SK-N-SH treated with all-trans-retinoic acid at 6 μM for 48 hours (cell line): ENCODE data around the gene LENG9.

Experiments used
- ATAC-seq: fragments of 200-7000 bp; cut with Tn5 transposase; 3 replicates; pipeline ENCODE4 v1.9.1; 2020; ENCODE audit warnings: mild to moderate bottlenecking, moderate library complexity
- ARNTL ChIP-seq: fragments of 450-650 bp; formaldehyde crosslinking; IDR thresholded peaks from 2 replicates; pipeline ENCODE4 v1.5.0; 2020; ENCODE audit warnings: low read depth, mild to moderate bottlenecking, moderate library complexity, borderline replicate concordance
- BACH2 ChIP-seq: fragments of 250-450 bp; sonication (Bioruptor Pico); IDR thresholded peaks from 2 replicates; pipeline ENCODE4 v1.9.0; 2021; ENCODE audit warnings: mild to moderate bottlenecking, borderline replicate concordance
- CSDC2 ChIP-seq: fragments of 250-450 bp; sonication (Bioruptor Pico); IDR thresholded peaks from 2 replicates; pipeline ENCODE4 v1.5.0; 2020; ENCODE audit warnings: mild to moderate bottlenecking, moderate library complexity
- ISL1 ChIP-seq: fragments of 250-450 bp; sonication (Bioruptor Pico); IDR thresholded peaks from 2 replicates; pipeline ENCODE4 v2.1.2; 2022; ENCODE audit warnings: mild to moderate bottlenecking, moderate library complexity
- OSR1 ChIP-seq: fragments of 250-450 bp; sonication (Bioruptor Pico); IDR thresholded peaks from 2 replicates; pipeline ENCODE4 v1.8.0; 2022; ENCODE audit warnings: moderate library complexity, mild to moderate bottlenecking, inconsistent platforms
- PPARA ChIP-seq: fragments of 250-450 bp; sonication (Bioruptor Pico); IDR thresholded peaks from 2 replicates; pipeline ENCODE4 v1.5.0; 2020; ENCODE audit warnings: mild to moderate bottlenecking, borderline replicate concordance
- RARB ChIP-seq: fragments of 250-450 bp; sonication (Bioruptor Pico); IDR thresholded peaks from 2 replicates; pipeline ENCODE4 v1.8.0; 2021; ENCODE audit warnings: mild to moderate bottlenecking, moderate library complexity
- SNAI2 ChIP-seq: fragments of 250-450 bp; sonication (Bioruptor Pico); IDR thresholded peaks from 2 replicates; pipeline ENCODE4 v1.5.0; 2020; ENCODE audit warnings: mild to moderate bottlenecking, moderate library complexity
- TCF4 ChIP-seq: fragments of 250-450 bp; sonication (Bioruptor Pico); IDR thresholded peaks from 2 replicates; pipeline ENCODE4 v1.8.0; 2021; ENCODE audit warnings: mild to moderate bottlenecking, moderate library complexity, borderline replicate concordance
- TOX ChIP-seq: fragments of 250-450 bp; sonication (Bioruptor Pico); IDR thresholded peaks from 2 replicates; pipeline ENCODE4 v1.8.0; 2021; ENCODE audit warnings: mild to moderate bottlenecking, moderate library complexity, borderline replicate concordance
- ZC3H10 ChIP-seq: fragments of 250-450 bp; sonication (Bioruptor Pico); IDR thresholded peaks from 2 replicates; pipeline ENCODE4 v1.5.1; 2021; ENCODE audit warnings: mild to moderate bottlenecking, moderate library complexity
- ZFP3 ChIP-seq: fragments of 250-450 bp; sonication (Bioruptor Pico); IDR thresholded peaks from 2 replicates; pipeline ENCODE4 v1.5.0; 2020; ENCODE audit warnings: mild to moderate bottlenecking, moderate library complexity
- ZNF565 ChIP-seq: fragments of 450-650 bp; formaldehyde crosslinking; conservative IDR thresholded peaks from 2 replicates; pipeline ENCODE4 v1.5.0; 2020; ENCODE audit warnings: low read depth, mild to moderate bottlenecking, moderate library complexity
- ZNF70 ChIP-seq: fragments of 450-650 bp; formaldehyde crosslinking; IDR thresholded peaks from 2 replicates; pipeline ENCODE4 v1.5.0; 2020; ENCODE audit warnings: mild to moderate bottlenecking, moderate library complexity
- ZNF8 ChIP-seq: fragments of 450-650 bp; formaldehyde crosslinking; IDR thresholded peaks from 2 replicates; pipeline ENCODE4 v1.5.0; 2020; ENCODE audit warnings: mild to moderate bottlenecking, moderate library complexity
- TF ChIP-seq, protein P1 (sequence below): fragments of 250-450 bp; sonication (Bioruptor Pico); IDR thresholded peaks from 2 replicates; pipeline ENCODE4 v1.5.0; 2020; ENCODE audit warnings: mild to moderate bottlenecking, moderate library complexity
- TF ChIP-seq, protein P2 (sequence below): fragments of 250-450 bp; sonication (Bioruptor Pico); IDR thresholded peaks from 2 replicates; pipeline ENCODE4 v1.8.0; 2021; ENCODE audit warnings: low read depth, mild to moderate bottlenecking, moderate library complexity, borderline replicate concordance
- TF ChIP-seq, protein P3 (sequence below): fragments of 250-450 bp; sonication (Bioruptor Pico); IDR thresholded peaks from 2 replicates; pipeline ENCODE4 v1.5.1; 2020; ENCODE audit warnings: low read depth, mild to moderate bottlenecking, moderate library complexity
- TF ChIP-seq, protein P4 (sequence below): fragments of 250-450 bp; sonication (Bioruptor Pico); IDR thresholded peaks from 2 replicates; pipeline ENCODE4 v1.5.1; 2021; ENCODE audit warnings: mild to moderate bottlenecking, moderate library complexity
- TF ChIP-seq, protein P5 (sequence below): fragments of 250-450 bp; sonication (Bioruptor Pico); IDR thresholded peaks from 2 replicates; pipeline ENCODE4 v1.8.0; 2020; ENCODE audit warnings: mild to moderate bottlenecking, moderate library complexity, borderline replicate concordance

LENG9 gene

DNA sequence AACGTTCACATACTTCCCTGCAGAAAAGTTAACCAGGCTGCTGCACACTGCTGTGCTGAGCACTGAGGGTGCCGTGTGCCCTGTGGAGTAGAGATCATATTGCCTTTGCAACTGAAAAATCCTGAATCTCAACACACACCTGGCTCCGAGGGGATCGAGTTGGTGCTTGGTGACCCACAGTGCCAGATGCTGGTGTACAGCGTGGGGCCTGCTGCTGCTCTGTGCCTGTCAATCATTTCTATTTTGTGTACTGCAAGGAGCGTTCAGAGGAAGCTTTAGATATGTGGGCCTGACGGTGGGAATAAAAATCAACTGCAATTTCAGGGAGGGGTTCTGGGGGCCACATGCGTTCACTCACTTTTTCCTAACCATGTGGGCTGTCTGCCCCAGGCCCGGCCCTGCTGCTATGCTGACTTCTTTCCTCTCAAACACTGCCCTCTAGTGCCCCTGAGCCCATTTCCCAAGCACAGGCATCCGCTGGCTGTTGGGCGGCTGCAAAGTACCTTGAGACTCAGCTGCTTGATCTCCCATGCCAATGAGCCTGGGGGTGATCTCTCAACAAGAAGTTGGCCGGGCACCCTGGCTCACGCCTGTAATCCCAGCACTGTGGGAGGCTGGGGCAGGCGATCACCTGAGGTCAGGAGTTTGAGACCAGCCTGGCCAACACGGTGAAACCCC lies 24.3 kb downstream of the LENG9 start:
- peak; percentile 88 for ATAC-seq
- TF ChIP-seq SNAI2 (CRISPR knock-in tag) (no peak), ZC3H10 (no peak), ZFP3 (CRISPR knock-in tag) (no peak), OSR1 (no peak), ISL1 (no peak), TOX (no peak), ZNF8 (no peak), BACH2 (CRISPR knock-in tag) (no peak)
- TF ChIP-seq, protein P1, sequence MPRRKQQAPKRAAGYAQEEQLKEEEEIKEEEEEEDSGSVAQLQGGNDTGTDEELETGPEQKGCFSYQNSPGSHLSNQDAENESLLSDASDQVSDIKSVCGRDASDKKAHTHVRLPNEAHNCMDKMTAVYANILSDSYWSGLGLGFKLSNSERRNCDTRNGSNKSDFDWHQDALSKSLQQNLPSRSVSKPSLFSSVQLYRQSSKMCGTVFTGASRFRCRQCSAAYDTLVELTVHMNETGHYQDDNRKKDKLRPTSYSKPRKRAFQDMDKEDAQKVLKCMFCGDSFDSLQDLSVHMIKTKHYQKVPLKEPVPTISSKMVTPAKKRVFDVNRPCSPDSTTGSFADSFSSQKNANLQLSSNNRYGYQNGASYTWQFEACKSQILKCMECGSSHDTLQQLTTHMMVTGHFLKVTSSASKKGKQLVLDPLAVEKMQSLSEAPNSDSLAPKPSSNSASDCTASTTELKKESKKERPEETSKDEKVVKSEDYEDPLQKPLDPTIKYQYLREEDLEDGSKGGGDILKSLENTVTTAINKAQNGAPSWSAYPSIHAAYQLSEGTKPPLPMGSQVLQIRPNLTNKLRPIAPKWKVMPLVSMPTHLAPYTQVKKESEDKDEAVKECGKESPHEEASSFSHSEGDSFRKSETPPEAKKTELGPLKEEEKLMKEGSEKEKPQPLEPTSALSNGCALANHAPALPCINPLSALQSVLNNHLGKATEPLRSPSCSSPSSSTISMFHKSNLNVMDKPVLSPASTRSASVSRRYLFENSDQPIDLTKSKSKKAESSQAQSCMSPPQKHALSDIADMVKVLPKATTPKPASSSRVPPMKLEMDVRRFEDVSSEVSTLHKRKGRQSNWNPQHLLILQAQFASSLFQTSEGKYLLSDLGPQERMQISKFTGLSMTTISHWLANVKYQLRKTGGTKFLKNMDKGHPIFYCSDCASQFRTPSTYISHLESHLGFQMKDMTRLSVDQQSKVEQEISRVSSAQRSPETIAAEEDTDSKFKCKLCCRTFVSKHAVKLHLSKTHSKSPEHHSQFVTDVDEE (CRISPR knock-in tag) = no peak

DNA sequence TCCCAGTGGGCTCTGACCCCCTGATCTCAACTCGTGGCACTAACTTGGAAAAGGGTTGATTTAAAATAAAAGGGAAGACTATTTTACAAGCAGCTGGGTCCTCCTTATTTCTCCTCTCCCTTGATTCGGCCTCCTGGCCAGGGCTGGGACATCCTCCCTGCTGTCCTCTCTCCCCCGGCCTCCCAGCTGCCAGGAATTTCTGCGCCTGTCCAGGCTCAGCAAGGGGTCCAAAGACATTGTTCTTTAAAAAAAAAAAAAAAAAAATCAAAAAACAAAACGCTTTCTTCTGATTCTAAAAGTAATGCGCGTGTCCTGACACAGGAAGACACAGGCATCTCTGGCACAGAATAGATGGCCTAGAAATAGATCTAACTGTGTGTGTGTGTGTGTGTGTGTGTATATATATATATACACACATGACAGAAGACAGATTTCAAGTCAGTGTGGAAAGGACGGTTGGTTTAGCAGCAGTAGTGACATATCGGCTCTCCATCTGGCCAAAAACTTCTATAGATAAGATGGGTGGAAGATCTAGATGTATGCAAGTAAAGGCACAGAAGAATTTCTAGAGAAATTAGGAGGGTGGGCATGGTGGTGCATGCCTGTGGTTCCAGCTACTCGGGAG lies 26.8 kb downstream of the LENG9 start:
- TF ChIP-seq, protein P2, sequence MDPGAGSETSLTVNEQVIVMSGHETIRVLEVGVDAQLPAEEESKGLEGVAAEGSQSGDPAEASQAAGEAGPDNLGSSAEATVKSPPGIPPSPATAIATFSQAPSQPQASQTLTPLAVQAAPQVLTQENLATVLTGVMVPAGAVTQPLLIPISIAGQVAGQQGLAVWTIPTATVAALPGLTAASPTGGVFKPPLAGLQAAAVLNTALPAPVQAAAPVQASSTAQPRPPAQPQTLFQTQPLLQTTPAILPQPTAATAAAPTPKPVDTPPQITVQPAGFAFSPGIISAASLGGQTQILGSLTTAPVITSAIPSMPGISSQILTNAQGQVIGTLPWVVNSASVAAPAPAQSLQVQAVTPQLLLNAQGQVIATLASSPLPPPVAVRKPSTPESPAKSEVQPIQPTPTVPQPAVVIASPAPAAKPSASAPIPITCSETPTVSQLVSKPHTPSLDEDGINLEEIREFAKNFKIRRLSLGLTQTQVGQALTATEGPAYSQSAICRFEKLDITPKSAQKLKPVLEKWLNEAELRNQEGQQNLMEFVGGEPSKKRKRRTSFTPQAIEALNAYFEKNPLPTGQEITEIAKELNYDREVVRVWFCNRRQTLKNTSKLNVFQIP = no peak
- TF ChIP-seq, protein P3, sequence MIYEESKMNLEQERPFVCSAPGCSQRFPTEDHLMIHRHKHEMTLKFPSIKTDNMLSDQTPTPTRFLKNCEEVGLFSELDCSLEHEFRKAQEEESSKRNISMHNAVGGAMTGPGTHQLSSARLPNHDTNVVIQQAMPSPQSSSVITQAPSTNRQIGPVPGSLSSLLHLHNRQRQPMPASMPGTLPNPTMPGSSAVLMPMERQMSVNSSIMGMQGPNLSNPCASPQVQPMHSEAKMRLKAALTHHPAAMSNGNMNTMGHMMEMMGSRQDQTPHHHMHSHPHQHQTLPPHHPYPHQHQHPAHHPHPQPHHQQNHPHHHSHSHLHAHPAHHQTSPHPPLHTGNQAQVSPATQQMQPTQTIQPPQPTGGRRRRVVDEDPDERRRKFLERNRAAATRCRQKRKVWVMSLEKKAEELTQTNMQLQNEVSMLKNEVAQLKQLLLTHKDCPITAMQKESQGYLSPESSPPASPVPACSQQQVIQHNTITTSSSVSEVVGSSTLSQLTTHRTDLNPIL = no peak
- TF ChIP-seq SNAI2 (CRISPR knock-in tag) = no peak
- no peak for TF ChIP-seq OSR1
- no peak for TF ChIP-seq ZC3H10
- no peak for TF ChIP-seq ZNF565
- TF ChIP-seq ZNF70 = no peak
- no peak for TF ChIP-seq ARNTL (CRISPR knock-in tag)
- no peak for TF ChIP-seq PPARA
- no peak for ATAC-seq

DNA sequence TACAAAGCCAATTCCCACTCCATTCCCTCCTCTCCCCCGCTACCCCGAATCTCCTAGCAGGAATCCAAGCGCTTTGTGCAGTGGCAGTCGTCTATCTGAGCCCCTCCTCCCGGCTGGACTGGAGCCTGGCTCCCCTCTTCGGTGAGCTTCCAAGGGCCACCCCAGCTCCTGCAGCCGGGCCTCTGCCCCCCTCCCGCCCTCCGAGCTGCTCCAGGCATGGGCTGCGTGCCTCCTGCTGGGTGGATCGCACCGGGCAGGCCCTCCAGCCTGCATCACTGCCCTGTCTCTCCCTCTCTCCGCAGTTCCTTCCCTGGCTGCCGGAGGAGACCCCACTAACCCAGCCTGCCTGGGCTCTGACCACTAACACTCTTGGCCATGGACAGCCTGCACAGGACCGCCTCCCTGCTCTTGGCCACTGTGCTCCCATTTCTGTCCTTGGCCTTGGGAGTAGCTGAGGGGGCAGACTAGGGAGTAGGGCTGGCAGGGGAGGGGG lies 27.5 kb downstream of the LENG9 start:
- no peak for ATAC-seq
- TF ChIP-seq ISL1 (no peak), TCF4 (CRISPR knock-in tag) (no peak), SNAI2 (CRISPR knock-in tag) (no peak), ZFP3 (CRISPR knock-in tag) (no peak), ZNF70 (no peak), ARNTL (CRISPR knock-in tag) (no peak), CSDC2 (CRISPR knock-in tag) (no peak), RARB (CRISPR knock-in tag) (no peak), PPARA (no peak), ZNF8 (no peak)
- TF ChIP-seq, protein P4, sequence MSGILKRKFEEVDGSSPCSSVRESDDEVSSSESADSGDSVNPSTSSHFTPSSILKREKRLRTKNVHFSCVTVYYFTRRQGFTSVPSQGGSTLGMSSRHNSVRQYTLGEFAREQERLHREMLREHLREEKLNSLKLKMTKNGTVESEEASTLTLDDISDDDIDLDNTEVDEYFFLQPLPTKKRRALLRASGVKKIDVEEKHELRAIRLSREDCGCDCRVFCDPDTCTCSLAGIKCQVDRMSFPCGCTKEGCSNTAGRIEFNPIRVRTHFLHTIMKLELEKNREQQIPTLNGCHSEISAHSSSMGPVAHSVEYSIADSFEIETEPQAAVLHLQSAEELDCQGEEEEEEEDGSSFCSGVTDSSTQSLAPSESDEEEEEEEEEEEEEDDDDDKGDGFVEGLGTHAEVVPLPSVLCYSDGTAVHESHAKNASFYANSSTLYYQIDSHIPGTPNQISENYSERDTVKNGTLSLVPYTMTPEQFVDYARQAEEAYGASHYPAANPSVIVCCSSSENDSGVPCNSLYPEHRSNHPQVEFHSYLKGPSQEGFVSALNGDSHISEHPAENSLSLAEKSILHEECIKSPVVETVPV (CRISPR knock-in tag) = no peak
- TF ChIP-seq, protein P5, sequence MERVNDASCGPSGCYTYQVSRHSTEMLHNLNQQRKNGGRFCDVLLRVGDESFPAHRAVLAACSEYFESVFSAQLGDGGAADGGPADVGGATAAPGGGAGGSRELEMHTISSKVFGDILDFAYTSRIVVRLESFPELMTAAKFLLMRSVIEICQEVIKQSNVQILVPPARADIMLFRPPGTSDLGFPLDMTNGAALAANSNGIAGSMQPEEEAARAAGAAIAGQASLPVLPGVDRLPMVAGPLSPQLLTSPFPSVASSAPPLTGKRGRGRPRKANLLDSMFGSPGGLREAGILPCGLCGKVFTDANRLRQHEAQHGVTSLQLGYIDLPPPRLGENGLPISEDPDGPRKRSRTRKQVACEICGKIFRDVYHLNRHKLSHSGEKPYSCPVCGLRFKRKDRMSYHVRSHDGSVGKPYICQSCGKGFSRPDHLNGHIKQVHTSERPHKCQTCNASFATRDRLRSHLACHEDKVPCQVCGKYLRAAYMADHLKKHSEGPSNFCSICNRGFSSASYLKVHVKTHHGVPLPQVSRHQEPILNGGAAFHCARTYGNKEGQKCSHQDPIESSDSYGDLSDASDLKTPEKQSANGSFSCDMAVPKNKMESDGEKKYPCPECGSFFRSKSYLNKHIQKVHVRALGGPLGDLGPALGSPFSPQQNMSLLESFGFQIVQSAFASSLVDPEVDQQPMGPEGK (CRISPR knock-in tag) = no peak
- TF ChIP-seq, protein P2 = no peak
